Adrenal gland (tissue), 5 donors: ENCODE data around the gene ZNF592.

ENCODE experiments used
- POLR2A ChIP-seq, 2 donors: fragments of 450-650 bp; IDR thresholded peaks; one replicate each; pipeline ENCODE4 v1.6.1; 2017; ENCODE audit warnings: antibody characterized with exemption in 2 of 2, mild to moderate bottlenecking in 2 of 2, moderate library complexity in 1 of 2
- TF ChIP-seq, protein P1 (sequence below), 6 experiments: fragments of 450-650 bp in 4 of 6; fragments of 200-600 bp in 2 of 6; sonication (generic) in 1 of 6; IDR thresholded peaks; 1 replicate in 5 of 6; 2 replicates in 1 of 6; pipeline versions ENCODE4 v1.5.1 to v1.8.0; 2016 to 2021; ENCODE audit warnings: antibody characterized with exemption in 6 of 6, mild to moderate bottlenecking in 2 of 6, moderate library complexity in 1 of 6
- donor health status: DM: no; HTN: no; CAD: no.

DNA sequence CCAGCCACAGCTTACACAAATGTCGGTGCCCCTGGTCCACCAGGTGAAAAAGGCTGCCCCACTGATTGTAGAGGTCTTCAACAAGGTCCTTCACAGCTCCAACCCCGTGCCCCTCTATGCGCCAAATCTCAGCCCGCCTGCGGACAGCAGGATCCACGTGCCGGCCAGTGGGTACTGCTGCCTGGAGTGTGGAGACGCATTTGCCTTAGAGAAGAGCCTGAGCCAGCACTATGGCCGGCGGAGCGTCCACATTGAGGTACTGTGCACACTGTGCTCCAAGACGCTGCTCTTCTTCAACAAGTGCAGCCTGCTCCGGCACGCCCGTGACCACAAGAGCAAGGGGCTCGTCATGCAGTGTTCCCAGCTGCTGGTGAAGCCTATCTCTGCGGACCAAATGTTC is 35.9 kb downstream of the ZNF592 start:
- TF ChIP-seq, protein P1, sequence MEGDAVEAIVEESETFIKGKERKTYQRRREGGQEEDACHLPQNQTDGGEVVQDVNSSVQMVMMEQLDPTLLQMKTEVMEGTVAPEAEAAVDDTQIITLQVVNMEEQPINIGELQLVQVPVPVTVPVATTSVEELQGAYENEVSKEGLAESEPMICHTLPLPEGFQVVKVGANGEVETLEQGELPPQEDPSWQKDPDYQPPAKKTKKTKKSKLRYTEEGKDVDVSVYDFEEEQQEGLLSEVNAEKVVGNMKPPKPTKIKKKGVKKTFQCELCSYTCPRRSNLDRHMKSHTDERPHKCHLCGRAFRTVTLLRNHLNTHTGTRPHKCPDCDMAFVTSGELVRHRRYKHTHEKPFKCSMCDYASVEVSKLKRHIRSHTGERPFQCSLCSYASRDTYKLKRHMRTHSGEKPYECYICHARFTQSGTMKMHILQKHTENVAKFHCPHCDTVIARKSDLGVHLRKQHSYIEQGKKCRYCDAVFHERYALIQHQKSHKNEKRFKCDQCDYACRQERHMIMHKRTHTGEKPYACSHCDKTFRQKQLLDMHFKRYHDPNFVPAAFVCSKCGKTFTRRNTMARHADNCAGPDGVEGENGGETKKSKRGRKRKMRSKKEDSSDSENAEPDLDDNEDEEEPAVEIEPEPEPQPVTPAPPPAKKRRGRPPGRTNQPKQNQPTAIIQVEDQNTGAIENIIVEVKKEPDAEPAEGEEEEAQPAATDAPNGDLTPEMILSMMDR (IDR thresholded peaks at IDR 0.05) = no peak
- TF ChIP-seq POLR2A (IDR thresholded peaks at IDR 0.05) = no peak
